ENCODE measurements around the gene ZMYND15. TPM values are rescaled to one million over a fixed set of nuclear protein-coding genes. Genes with fewer than 3 reads are reported as not detected.

ZMYND15 gene
- total RNA-seq, 1 donor = 0.18 TPM

- H3K4me3 ChIP-seq (ENCODE audit: low read depth, low read length) = no peak overlapping the region
- TF ChIP-seq CTCF (IDR thresholded peaks at IDR 0.05; ENCODE audit: insufficient read depth, low read length) = no peak
- no peak for DNase-seq (ENCODE audit: low read depth)
These were observed 28.7 kb downstream of the ZMYND15 start for GRCh38 chr17:4768298-4768697.

- no peak for DNase-seq (ENCODE audit: low read depth)
These were observed 30.0 kb downstream of the ZMYND15 start for GRCh38 chr17:4769628-4770027.

GRCh38 chr17:4771519-4772234 lies 32.0 kb downstream of the ZMYND15 start, which contains the start of gene TM4SF5:
Gene TM4SF5 (plus strand): TSS chr17:4771886. CDS start chr17:4771923, 37 bp downstream.
- H3K4me3 ChIP-seq (ENCODE audit: low read depth, low read length) = no peak within 1 kb of the TSS
- no peak for TF ChIP-seq CTCF (IDR thresholded peaks at IDR 0.05; ENCODE audit: insufficient read depth, low read length)
- DNase-seq (ENCODE audit: low read depth) = no peak

More at GRCh38 chr17:4769628-4770027, 30.0 kb downstream of the ZMYND15 start:
- no peak overlapping the region for H3K4me3 ChIP-seq (ENCODE audit: low read depth, low read length)
- no peak for TF ChIP-seq CTCF (IDR thresholded peaks at IDR 0.05; ENCODE audit: insufficient read depth, low read length)

- H3K4me3 ChIP-seq (ENCODE audit: low read depth, low read length) = no peak overlapping the region
- TF ChIP-seq CTCF (IDR thresholded peaks at IDR 0.05; ENCODE audit: insufficient read depth, low read length) = no peak
- no peak for DNase-seq (ENCODE audit: low read depth)
These were observed 32.6 kb downstream of the ZMYND15 start for GRCh38 chr17:4772235-4772613.

- no peak overlapping the region for H3K4me3 ChIP-seq (ENCODE audit: low read depth, low read length)
- no peak for TF ChIP-seq CTCF (IDR thresholded peaks at IDR 0.05; ENCODE audit: insufficient read depth, low read length)
- no peak for DNase-seq (ENCODE audit: low read depth)
These were observed 38.5 kb downstream of the ZMYND15 start for GRCh38 chr17:4777969-4778760.

- no peak for DNase-seq (ENCODE audit: low read depth)
- no peak overlapping the region for H3K4me3 ChIP-seq (ENCODE audit: low read depth, low read length)
- no peak for TF ChIP-seq CTCF (IDR thresholded peaks at IDR 0.05; ENCODE audit: insufficient read depth, low read length)
These were observed 40.8 kb downstream of the ZMYND15 start for GRCh38 chr17:4780325-4780955.

Measured in fibroblast of the aortic adventitia (primary cell).